ENCODE data around the gene KLHL1. TPM values are rescaled to one million over a fixed set of nuclear protein-coding genes. Genes with fewer than 3 reads are reported as not detected.

The KLHL1 gene
- total RNA-seq, 1 experiment from 2014 or later: not detected

GRCh38 chr13:69817333-69817869 lies 290.9 kb downstream of the KLHL1 start:
- ATAC-seq (no peak), DNase-seq (ENCODE audit: low read depth, low spot score) (no peak)
- TF ChIP-seq TCF7L2 (IDR thresholded peaks at IDR 0.05; ENCODE audit: low read depth, low read length) (no peak), REST (IDR thresholded peaks at IDR 0.05; ENCODE audit: insufficient read depth in 1 of 2, low read depth in 2 of 2, low read length in 1 of 2) (no peak), POLR2AphosphoS5 (IDR thresholded peaks at IDR 0.05; ENCODE audit: low read depth, low read length) (no peak), SIN3A (IDR thresholded peaks at IDR 0.05; ENCODE audit: borderline replicate concordance, insufficient read depth, low read depth, low read length) (no peak), CTCF (IDR thresholded peaks at IDR 0.05) (no peak)
- Histone ChIP-seq H3K36me3 (ENCODE audit: control insufficient read depth, insufficient read depth, low read length) (no peaks in the 10 kb centered on the region), H3K9me3 (ENCODE audit: control insufficient read depth, insufficient read depth, low read depth, low read length) (no peaks in the 10 kb centered on the region), H3K27ac (ENCODE audit: low read length) (no peak overlapping the region), H3K4me3 (ENCODE audit: low read depth in 2 of 2, low read length in 2 of 2) (no peak overlapping the region), H3K4me1 (ENCODE audit: control insufficient read depth, insufficient read depth, low read length) (no peaks in the 10 kb centered on the region), H3K27me3 (ENCODE audit: control insufficient read depth, insufficient read depth, low read length) (no peaks in the 10 kb centered on the region)
- intact Hi-C loops (cut with micrococcal nuclease; ENCODE audit: unreplicated experiment) (no loop called here), in situ Hi-C loops (cut with HindIII; ENCODE audit: low pct_unique_long_range_greater_than_20kb, low sequenced_read_pairs) (no loop called here)
- CTCF ChIA-PET: no interaction called here
- POLR2A ChIA-PET: no interaction called here
- no TSS peak for BruUV-seq (replicated peaks)

GRCh38 chr13:69809152-69809551 lies 299.1 kb downstream of the KLHL1 start:
- CTCF ChIA-PET: no interaction called here
- in situ Hi-C loops (cut with HindIII; ENCODE audit: low pct_unique_long_range_greater_than_20kb, low sequenced_read_pairs): no loop called here

More at GRCh38 chr13:69809152-69809551, 299.1 kb downstream of the KLHL1 start:
- no peaks in the 10 kb centered on the region for H3K9me3 ChIP-seq (ENCODE audit: control insufficient read depth, insufficient read depth, low read depth, low read length)
- H3K27me3 ChIP-seq (ENCODE audit: control insufficient read depth, insufficient read depth, low read length): no peaks in the 10 kb centered on the region
- POLR2A ChIA-PET: no interaction called here
- no peak overlapping the region for H3K27ac ChIP-seq (ENCODE audit: low read length)
- no peaks in the 10 kb centered on the region for H3K36me3 ChIP-seq (ENCODE audit: control insufficient read depth, insufficient read depth, low read length)
- no peaks in the 10 kb centered on the region for H3K4me1 ChIP-seq (ENCODE audit: control insufficient read depth, insufficient read depth, low read length)
- TF ChIP-seq TCF7L2 (IDR thresholded peaks at IDR 0.05; ENCODE audit: low read depth, low read length) (no peak), REST (IDR thresholded peaks at IDR 0.05; ENCODE audit: insufficient read depth in 1 of 2, low read depth in 2 of 2, low read length in 1 of 2) (no peak), CTCF (IDR thresholded peaks at IDR 0.05) (no peak), SIN3A (IDR thresholded peaks at IDR 0.05; ENCODE audit: borderline replicate concordance, insufficient read depth, low read depth, low read length) (no peak), POLR2AphosphoS5 (IDR thresholded peaks at IDR 0.05; ENCODE audit: low read depth, low read length) (no peak)
- no peak overlapping the region for H3K4me3 ChIP-seq (ENCODE audit: low read depth in 2 of 2, low read length in 2 of 2)
- no TSS peak for BruUV-seq (replicated peaks)
- ATAC-seq (no peak), DNase-seq (ENCODE audit: low read depth, low spot score) (no peak)
- intact Hi-C loops (cut with micrococcal nuclease; ENCODE audit: unreplicated experiment): no loop called here

All from Panc1 (cell line).